Skeletal muscle satellite cell (primary cell): ENCODE data around the gene THRB.
A peak's percentile ranks its signal among the peaks of the same experiment; 100 is the strongest.

Experiments used
- H3K27me3 ChIP-seq: 2 replicates; pipeline ENCODE4 v1.7.0; 2013; ENCODE audit warnings: low read length; ENCODE audit not compliant: control insufficient read depth, insufficient read depth
- H3K36me3 ChIP-seq: 2 replicates; pipeline ENCODE4 v1.7.0; 2013; ENCODE audit warnings: mild to moderate bottlenecking, control low read depth, low read length; ENCODE audit not compliant: insufficient read depth
- H3K4me1 ChIP-seq: 2 replicates; pipeline ENCODE4 v1.7.0; 2013; ENCODE audit warnings: low read length; ENCODE audit not compliant: control insufficient read depth, insufficient read depth
- H3K4me2 ChIP-seq: 2 replicates; pipeline ENCODE4 v1.7.0; 2013; ENCODE audit warnings: mild to moderate bottlenecking, low read length
- H3K4me3 ChIP-seq: 2 replicates; pipeline ENCODE4 v1.7.0; 2013; ENCODE audit warnings: low read length
- H3K9ac ChIP-seq: 2 replicates; pipeline ENCODE4 v1.7.0; 2013; ENCODE audit warnings: mild to moderate bottlenecking, low read depth, low read length, moderate library complexity
- H3K9me3 ChIP-seq: replicated peaks from 2 replicates; pipeline ENCODE4 v1.7.0; 2013; ENCODE audit warnings: mild to moderate bottlenecking, control low read depth, low read length

Gene THRB

DNA sequence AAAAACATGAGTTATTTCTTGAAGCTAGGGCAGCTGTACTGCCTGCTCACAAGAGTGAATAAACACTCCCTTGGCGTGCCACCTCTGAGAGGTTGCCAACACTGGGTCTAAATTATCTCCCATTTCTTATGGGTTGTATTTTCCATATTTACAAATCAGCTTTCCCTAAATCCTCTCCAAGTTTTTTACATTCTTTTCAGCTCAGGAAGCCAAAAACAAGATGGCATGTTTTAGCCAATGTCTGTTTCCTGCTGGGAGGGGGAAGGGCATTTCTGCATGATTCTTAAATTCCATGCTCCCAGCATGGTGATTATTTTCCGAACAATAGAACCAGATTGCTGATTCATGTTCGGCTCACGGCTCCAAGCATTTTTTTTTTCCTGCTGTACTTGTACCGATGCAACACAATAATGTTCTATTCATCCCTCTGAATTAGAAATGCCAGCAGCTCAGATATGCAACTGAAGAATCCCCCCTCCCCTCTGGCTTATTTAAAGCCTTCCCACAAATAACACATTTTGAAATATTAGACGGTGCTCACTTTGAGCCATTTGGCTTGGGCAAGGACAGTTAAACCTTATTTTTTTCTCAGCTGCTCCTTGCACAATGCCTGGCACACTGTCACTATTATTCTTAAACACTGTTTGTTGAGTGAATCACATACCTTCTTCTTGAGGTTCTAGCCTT lies 252.5 kb downstream of the THRB start:
- Histone ChIP-seq H3K4me1 (peaks cover 30% of the 10 kb centered on the region), H3K4me2 (peak overlapping the region; percentile 29), H3K9ac (no peak overlapping the region), H3K36me3 (no peaks in the 10 kb centered on the region), H3K27me3 (peaks cover 8% of the 10 kb centered on the region), H3K4me3 (no peak overlapping the region), H3K9me3 (no peaks in the 10 kb centered on the region)

DNA sequence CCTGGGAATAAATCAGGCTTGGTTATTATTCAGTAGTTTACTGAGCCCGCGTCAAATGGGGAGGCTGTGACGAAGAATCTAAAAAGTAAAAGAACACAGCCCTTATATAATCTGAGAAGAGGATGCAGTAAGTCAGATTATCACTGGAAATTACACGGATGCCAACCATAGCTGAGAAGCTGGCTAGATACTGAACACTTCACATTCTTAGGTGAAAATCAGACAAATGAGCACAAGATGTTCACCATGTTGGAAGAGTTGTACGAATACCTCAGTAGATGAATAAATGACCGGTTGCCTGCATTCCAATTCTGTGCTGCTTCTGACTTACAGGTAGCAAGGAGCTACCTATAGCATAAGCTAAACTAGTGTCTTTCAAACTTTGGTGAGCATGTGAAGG lies 254.3 kb downstream of the THRB start:
- H3K4me1 ChIP-seq: peaks cover 35% of the 10 kb centered on the region
- no peaks in the 10 kb centered on the region for H3K36me3 ChIP-seq
- no peak overlapping the region for H3K4me2 ChIP-seq
- peaks cover 5% of the 10 kb centered on the region for H3K27me3 ChIP-seq
- no peaks in the 10 kb centered on the region for H3K9me3 ChIP-seq
- H3K4me3 ChIP-seq: no peak overlapping the region
- no peak overlapping the region for H3K9ac ChIP-seq

DNA sequence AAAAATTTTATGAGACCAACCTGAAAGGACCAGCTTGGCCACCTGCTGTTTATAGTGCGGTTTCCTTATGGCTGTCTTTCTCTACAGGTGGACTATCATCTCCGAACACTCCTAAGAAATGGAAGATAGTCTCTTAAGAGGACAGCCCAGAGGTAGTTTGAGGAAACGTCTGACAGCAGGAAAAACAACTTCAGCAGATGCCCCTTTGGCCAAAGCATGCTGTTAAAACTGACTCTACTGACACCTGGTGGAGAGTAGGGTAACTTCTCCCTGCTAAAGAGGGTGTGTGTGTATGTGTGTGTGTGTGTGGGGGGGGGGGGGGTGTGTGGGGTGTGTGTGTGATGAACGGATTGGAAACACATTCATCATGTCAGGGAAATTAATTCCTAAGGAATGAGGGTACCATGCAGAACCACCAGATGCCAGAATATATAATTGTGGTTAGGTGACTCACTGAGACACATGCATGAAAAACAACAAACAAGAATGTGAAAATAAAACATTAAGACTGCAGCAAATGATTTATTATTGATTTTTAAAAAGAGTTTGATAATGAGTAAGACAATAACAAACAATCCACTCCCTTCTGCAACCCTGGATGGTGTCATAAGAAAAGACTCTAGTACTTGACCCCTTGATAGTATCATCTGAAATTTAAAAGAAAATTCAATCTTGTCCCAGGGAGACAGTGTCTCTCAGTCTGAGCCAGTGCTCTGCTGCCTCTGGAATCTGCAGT lies 256.5 kb downstream of the THRB start:
- Histone ChIP-seq H3K4me1 (peaks cover 37% of the 10 kb centered on the region), H3K36me3 (no peaks in the 10 kb centered on the region), H3K4me3 (no peak overlapping the region), H3K9me3 (no peaks in the 10 kb centered on the region), H3K27me3 (no peaks in the 10 kb centered on the region), H3K4me2 (peak overlapping the region; percentile 43), H3K9ac (peak overlapping the region; percentile 30)

DNA sequence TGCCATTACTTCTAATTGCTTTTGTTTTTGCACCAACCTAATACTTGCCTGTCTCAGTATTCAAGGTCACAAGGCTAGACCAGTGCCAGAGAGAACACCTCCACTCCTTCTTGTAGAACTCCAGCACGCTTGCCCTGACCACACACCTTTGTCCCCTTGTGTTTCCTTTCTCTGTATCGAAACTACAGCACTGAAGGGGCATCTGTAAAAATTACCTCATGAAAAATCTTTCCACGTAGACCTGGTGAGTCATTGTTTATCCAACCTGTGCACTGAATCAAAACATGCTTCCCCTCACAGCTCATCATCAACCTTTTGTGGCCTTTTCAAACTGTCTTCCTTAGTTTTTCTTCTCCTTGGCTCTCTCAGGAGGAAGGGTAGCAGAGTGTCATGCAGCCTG lies 259.5 kb downstream of the THRB start:
- Histone ChIP-seq H3K9ac (no peak overlapping the region), H3K4me1 (peaks cover 23% of the 10 kb centered on the region), H3K4me2 (no peak overlapping the region), H3K36me3 (no peaks in the 10 kb centered on the region), H3K4me3 (no peak overlapping the region), H3K27me3 (no peaks in the 10 kb centered on the region), H3K9me3 (no peaks in the 10 kb centered on the region)

DNA sequence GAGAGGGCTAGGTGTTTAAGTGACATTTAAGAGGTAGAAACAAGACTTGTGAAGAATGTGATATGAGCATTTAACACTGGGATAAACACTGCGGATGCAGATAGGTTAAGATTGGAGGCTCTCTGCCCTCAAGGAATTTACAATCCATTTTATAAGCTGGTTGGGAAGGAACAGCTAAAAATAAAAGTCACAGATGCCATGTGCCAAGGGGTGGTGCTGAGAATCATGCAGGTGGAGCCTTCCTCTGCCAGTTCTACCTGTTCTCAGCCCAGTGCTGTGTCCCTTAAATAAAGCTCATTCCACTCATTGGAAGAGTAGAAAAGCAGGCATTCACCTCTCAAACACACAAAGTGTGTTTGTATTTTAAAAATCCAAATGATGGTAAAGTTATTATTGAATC lies 261.9 kb downstream of the THRB start:
- Histone ChIP-seq H3K4me2 (no peak overlapping the region), H3K36me3 (no peaks in the 10 kb centered on the region), H3K4me3 (no peak overlapping the region), H3K4me1 (peaks cover 13% of the 10 kb centered on the region), H3K9ac (no peak overlapping the region), H3K27me3 (no peaks in the 10 kb centered on the region), H3K9me3 (no peaks in the 10 kb centered on the region)

DNA sequence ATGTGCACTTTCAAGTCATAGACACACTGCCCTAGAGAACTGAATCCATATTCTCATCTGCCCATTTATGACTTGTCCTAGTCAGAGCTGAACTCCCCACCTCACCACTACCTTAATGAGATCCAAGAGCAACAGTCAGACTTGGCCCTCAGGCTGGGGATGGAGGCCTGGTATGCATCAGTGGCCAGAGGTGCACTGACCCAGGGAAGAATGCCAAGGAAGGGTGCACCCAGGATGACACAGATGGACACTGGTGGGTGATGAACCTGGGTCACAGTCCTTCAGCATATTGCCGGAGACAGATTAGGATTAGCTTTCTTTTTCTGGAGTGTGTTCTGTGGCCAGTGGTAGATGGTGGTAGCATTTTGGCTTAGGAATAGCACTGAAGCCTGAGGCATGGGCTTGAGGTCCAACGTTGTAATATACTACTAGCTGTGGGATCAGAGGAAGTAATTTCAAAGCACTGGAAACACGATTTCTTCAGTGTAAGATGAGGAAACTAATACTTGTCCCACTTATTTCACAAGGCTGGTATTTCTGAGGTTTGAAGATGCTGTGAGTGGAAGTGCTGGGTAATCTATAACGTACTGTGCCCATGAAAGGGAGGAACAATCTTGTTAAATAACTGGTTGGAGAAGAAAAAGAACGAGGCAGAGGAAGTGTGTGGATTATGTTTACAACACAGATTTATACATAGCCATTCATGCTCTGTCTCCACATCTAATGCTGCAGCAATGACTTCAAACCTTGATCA lies 265.0 kb downstream of the THRB start:
- Histone ChIP-seq H3K9me3 (no peaks in the 10 kb centered on the region), H3K4me1 (no peaks in the 10 kb centered on the region), H3K4me2 (no peak overlapping the region), H3K36me3 (no peaks in the 10 kb centered on the region), H3K9ac (no peak overlapping the region), H3K27me3 (no peaks in the 10 kb centered on the region), H3K4me3 (no peak overlapping the region)

DNA sequence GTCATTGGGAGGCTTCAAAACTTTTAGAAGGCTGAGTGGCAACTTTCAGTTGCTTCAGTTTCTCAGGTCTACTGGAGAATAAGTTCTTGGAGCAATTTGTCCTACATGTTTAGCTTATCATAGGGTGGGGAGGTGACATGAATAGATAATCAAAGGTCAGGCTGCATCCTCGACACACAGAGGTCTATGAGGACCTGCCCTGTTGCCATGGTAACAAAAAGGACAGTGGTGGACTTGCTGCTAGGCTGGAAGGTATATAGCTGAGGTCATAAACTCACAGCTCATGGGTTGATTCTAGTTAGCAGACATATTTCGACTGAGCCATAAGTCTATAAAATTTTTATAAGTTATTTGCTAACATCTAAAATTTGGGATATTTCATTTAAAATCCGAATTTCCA lies 267.0 kb downstream of the THRB start:
- H3K9me3 ChIP-seq: no peaks in the 10 kb centered on the region
- H3K4me1 ChIP-seq: no peaks in the 10 kb centered on the region
- no peak overlapping the region for H3K4me3 ChIP-seq
- no peaks in the 10 kb centered on the region for H3K36me3 ChIP-seq
- H3K27me3 ChIP-seq: no peaks in the 10 kb centered on the region
- no peak overlapping the region for H3K9ac ChIP-seq
- H3K4me2 ChIP-seq: no peak overlapping the region

DNA sequence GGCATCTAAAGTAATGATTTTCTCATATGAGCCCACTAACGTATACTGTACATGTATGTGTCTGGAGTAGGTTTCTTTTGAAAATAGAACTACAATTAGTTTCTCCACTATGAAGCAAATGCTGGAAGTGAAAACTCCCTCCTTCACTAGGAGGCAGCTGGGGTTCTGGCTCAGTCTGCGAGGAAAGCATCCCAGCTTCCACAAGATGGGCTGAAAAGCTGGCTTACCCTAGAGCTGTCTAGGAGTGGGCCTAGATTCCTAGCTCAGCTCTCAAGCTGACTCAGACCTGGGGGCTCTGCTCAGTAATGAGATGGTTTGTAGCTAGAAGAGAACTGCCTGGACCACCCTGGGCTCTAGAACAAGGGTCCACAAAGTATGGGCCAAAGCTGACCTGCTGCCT lies 268.3 kb downstream of the THRB start:
- Histone ChIP-seq H3K4me2 (no peak overlapping the region), H3K27me3 (no peaks in the 10 kb centered on the region), H3K9me3 (no peaks in the 10 kb centered on the region), H3K4me1 (peaks cover 3% of the 10 kb centered on the region), H3K4me3 (no peak overlapping the region), H3K36me3 (no peaks in the 10 kb centered on the region), H3K9ac (no peak overlapping the region)

DNA sequence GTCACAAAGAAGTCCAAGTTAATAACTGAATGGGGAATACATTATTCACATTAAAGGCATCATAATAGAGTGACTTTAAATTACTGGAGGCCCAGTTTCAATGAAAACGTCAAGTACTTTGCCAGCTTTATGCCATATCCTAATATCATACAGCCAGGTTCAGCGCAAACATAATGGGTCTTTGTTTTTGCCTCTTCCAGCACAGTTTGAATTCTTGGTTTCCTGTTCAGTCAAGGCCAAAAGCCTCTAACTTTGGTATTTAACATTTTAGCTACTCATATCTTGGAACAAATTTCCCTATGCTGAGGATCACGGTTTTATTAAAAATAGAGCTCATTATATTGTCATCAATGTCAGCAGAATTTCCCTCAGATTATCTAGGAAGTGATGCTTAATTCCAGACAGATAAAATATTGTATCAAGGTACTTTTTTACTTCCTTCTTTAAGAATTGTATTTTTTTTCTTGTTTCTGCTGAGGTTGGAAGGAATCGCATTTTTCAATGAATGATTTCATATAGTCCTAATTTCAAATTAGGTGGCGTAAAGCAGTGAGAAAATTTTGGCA lies 269.2 kb downstream of the THRB start:
- Histone ChIP-seq H3K4me1 (peaks cover 9% of the 10 kb centered on the region), H3K9ac (no peak overlapping the region), H3K4me2 (no peak overlapping the region), H3K9me3 (no peaks in the 10 kb centered on the region), H3K36me3 (no peaks in the 10 kb centered on the region), H3K4me3 (no peak overlapping the region), H3K27me3 (no peaks in the 10 kb centered on the region)

DNA sequence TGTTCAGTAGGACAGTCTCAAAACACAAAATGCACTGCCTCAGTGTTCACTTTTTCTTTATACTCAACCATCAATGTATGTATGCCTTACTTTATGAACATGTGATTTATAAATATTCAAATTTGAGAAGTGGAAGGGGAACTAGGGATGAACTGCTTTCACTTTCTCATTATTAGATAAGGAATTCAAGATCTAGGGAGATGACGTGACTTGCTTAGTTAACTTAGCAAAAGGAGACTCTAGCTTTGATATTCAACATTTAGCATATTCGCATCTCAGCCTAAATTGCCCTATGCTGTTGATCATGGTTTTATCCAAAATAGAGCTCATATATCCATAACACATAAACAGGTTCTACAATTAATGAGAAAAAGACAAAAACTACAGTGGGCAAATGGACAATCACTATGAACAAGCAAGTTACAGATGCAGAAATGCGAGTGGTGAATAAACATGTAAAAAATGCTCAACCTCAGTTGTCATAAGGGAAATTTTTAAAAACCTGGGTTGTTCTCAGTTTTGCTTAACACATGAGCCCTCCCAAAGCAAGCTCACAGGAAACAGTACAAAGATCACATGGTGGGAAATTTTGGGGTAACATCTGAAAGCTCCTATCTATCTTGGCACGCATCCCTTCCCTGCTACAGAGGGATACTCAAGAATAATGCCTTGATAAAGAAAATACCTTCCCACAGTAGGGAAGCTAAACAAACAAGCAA lies 269.8 kb downstream of the THRB start:
- Histone ChIP-seq H3K27me3 (no peaks in the 10 kb centered on the region), H3K9ac (no peak overlapping the region), H3K9me3 (no peaks in the 10 kb centered on the region), H3K36me3 (no peaks in the 10 kb centered on the region), H3K4me3 (no peak overlapping the region), H3K4me1 (peaks cover 14% of the 10 kb centered on the region), H3K4me2 (no peak overlapping the region)
